BE2C (cell line): ENCODE measurements around the gene PRKG1.

Experiments
- DNase-seq: peaks from one replicate; pipeline ENCODE4 v3.0.0-alpha.2; 2020
- H3K27me3 ChIP-seq: fragments of 250-450 bp; sonication (Bioruptor Pico); 2 replicates; pipeline ENCODE4 v1.5.1; 2020; ENCODE audit warnings: mild to moderate bottlenecking
- H3K36me3 ChIP-seq: fragments of 250-450 bp; sonication (Bioruptor Pico); 2 replicates; pipeline ENCODE4 v1.5.1; 2020; ENCODE audit warnings: mild to moderate bottlenecking
- H3K4me1 ChIP-seq: fragments of 250-450 bp; sonication (Bioruptor Pico); 2 replicates; pipeline ENCODE4 v1.5.1; 2020
- H3K4me3 ChIP-seq: 2 replicates; pipeline ENCODE4 v1.5.1; 2011; ENCODE audit warnings: low read depth, low read length
- H3K9me3 ChIP-seq: fragments of 250-450 bp; sonication (Bioruptor Pico); 2 replicates; pipeline ENCODE4 v1.5.1; 2020
- TF ChIP-seq, protein P1 (sequence below): IDR thresholded peaks from 2 replicates; pipeline ENCODE4 v1.5.1; 2012; ENCODE audit warnings: mild to moderate bottlenecking, low read depth, low read length

Gene PRKG1

DNA sequence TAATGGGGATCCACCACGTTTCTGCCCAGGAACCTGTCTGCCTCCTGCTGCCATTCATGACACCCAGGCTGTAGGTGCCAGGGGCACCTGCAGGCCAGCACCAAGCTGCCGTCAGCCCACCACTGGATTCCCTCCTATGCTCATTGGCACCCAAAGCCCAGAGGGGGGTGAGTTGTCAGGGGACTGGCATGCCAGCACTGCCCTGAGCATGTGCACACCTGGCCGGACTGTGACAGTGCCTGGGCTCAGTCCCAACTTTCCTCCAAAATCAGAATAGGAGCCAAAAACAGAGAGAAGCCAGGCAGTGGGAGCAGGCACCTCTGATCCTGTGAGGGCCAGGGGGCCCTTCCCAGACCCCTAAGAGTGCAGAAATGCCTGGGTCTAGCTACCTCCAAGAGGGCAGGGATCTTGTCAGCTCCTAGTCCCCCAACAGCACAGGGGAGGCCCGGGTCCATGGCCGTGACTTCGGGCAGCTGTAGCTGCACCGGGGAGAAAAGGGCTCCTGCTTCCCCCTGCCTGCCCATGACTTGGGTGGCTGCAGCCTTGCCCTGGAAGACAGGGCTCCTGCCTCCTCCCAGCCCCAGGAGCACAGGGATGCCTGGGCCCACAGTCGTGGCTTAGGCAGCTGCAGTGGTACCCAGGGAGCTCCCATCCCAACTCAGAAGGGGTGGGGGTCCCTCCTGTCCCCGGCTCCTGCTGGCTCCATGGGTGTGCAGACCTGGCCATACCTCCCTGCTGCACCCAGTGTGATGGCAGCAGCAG lies 990.0 kb downstream of the PRKG1 start:
- H3K4me3 ChIP-seq = no peak overlapping the region
- no peaks in the 10 kb centered on the region for H3K36me3 ChIP-seq
- H3K9me3 ChIP-seq = no peaks in the 10 kb centered on the region
- H3K27me3 ChIP-seq = no peaks in the 10 kb centered on the region
- H3K4me1 ChIP-seq = no peaks in the 10 kb centered on the region
- DNase-seq = no peak
- TF ChIP-seq, protein P1, sequence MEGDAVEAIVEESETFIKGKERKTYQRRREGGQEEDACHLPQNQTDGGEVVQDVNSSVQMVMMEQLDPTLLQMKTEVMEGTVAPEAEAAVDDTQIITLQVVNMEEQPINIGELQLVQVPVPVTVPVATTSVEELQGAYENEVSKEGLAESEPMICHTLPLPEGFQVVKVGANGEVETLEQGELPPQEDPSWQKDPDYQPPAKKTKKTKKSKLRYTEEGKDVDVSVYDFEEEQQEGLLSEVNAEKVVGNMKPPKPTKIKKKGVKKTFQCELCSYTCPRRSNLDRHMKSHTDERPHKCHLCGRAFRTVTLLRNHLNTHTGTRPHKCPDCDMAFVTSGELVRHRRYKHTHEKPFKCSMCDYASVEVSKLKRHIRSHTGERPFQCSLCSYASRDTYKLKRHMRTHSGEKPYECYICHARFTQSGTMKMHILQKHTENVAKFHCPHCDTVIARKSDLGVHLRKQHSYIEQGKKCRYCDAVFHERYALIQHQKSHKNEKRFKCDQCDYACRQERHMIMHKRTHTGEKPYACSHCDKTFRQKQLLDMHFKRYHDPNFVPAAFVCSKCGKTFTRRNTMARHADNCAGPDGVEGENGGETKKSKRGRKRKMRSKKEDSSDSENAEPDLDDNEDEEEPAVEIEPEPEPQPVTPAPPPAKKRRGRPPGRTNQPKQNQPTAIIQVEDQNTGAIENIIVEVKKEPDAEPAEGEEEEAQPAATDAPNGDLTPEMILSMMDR = no peak

DNA sequence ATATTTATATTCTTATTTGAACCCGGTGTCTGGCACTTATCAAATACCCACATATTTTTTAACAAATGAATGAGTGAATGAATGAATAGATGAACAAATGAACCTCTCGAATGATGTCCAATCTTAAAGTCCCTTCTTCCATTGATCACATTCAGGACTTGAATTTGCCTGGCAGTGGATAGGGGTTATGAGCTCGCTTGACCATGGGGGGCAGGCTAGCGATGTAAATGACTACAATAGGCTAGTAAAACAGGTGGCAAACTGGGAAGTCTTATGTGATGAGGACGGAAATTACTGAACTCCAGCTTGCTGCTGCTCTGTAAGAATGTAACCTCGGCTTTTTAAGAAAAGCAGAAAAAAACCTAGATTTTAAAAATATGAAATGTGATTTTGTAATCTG lies 992.1 kb downstream of the PRKG1 start:
- TF ChIP-seq, protein P1 = no peak; the same call in 1 of the 2 replicates

DNA sequence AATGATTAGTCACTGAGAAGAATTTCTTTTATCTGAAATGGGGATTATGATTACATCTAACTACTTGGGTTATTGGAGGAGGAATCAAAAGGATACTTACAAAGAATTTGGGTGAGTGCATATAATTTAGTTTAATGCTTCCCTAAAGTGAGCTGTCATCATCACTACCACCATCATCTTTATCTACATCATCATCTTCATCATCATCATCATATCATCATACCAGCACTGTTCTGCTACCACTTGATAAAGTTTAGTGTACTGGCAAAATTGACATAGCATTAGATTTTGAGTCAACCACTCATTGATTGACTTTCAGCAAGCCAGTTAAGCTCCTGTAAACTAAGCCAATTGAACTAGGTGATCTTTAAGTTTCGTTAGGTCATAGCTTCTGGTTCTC lies 994.2 kb downstream of the PRKG1 start:
- Histone ChIP-seq H3K4me3 (no peak overlapping the region), H3K9me3 (no peaks in the 10 kb centered on the region), H3K4me1 (no peaks in the 10 kb centered on the region), H3K27me3 (no peaks in the 10 kb centered on the region), H3K36me3 (no peaks in the 10 kb centered on the region)
- DNase-seq = no peak
- TF ChIP-seq, protein P1 = no peak

More for the DNA sequence above, 992.1 kb downstream of the PRKG1 start:
- Histone ChIP-seq H3K27me3 (no peaks in the 10 kb centered on the region), H3K36me3 (no peaks in the 10 kb centered on the region), H3K9me3 (no peaks in the 10 kb centered on the region), H3K4me3 (no peak overlapping the region), H3K4me1 (no peaks in the 10 kb centered on the region)
- DNase-seq = no peak

DNA sequence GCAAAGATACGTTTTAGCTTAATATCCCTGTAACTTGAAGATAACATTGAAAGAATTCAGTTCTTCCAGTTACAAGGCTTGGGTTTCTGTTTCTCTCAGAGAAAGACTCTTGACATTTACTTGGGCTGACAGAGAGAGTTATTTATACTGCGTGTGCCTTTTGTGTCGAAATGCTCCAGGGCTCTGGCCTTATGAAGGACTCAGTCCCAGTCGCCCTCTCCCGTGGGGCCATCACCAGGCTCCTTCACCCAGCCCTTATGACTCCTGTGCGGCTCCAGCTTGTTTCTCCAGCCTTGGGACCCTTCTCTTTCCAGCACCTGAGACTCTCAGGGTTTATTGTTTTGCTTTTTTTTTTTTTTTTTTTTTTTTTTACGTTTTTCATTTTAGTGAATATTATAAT lies 997.5 kb downstream of the PRKG1 start:
- H3K9me3 ChIP-seq = no peaks in the 10 kb centered on the region
- no peak overlapping the region for H3K4me3 ChIP-seq
- DNase-seq = no peak
- 0 out of 2 replicates have a peak, but pooled peaks cover 3% of the 10 kb centered on the region for H3K27me3 ChIP-seq
- H3K36me3 ChIP-seq = no peaks in the 10 kb centered on the region
- no peaks in the 10 kb centered on the region for H3K4me1 ChIP-seq
- TF ChIP-seq, protein P1 = no peak

DNA sequence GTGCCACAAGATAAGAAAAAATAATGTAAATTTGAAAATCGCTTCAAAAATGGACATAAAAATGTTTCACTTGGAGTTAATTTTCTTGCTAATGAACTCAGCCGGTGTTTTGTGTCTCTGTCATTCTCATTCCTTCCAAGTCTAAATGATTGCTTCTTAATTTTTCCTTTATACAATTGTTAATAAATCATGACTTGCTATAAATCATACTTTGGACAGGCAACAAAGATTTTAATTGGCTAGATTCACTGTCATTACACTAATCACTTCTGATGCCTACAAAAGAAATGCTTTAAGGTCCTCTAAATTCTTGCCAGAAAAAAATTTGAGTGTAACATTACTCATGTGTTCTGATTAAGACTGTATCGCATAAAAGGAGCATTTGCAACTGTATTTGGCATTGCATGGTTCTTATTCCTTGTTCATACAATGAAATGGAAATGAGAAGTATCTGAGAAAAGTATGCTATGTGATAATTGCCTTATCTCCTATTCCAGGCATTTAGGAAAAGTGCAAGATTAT lies 1000.3 kb downstream of the PRKG1 start:
- DNase-seq = no peak
- H3K27me3 ChIP-seq = 0 out of 2 replicates have a peak, but pooled peaks cover 3% of the 10 kb centered on the region
- H3K36me3 ChIP-seq = no peaks in the 10 kb centered on the region
- TF ChIP-seq, protein P1 = no peak
- H3K4me3 ChIP-seq = no peak overlapping the region
- H3K9me3 ChIP-seq = no peaks in the 10 kb centered on the region
- no peaks in the 10 kb centered on the region for H3K4me1 ChIP-seq

DNA sequence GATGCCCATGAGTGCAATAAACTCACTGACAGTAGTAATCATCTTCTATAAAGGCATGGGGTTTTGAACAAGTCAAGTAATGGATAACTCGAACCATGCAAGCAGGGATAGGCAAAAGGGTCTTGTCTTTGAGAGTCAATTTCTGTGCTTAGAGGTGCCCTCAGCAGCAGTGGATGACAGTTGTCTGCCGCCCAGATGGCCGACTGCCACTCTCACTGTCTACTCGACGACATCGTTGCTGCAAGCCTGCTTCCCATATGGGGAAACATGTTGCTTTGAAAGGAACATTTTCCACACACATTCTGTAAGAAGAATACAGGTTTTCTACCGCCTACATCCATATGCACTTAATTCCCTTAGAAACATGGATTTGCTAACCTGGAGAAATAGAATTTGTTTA lies 1003.5 kb downstream of the PRKG1 start:
- H3K4me3 ChIP-seq = no peak overlapping the region
- DNase-seq = no peak
- 0 out of 2 replicates have a peak, but pooled peaks cover 3% of the 10 kb centered on the region for H3K27me3 ChIP-seq
- no peaks in the 10 kb centered on the region for H3K4me1 ChIP-seq
- TF ChIP-seq, protein P1 = no peak
- no peaks in the 10 kb centered on the region for H3K9me3 ChIP-seq
- no peaks in the 10 kb centered on the region for H3K36me3 ChIP-seq
